CD8-positive, alpha-beta memory T cell (primary cell): ENCODE data around the gene SPEF1. TPM values are rescaled to one million over a fixed set of nuclear protein-coding genes. Genes with fewer than 3 reads are reported as not detected.

Experiments used
- CTCF ChIA-PET: fragments of 350-600 bp; sonication (Branson Sonifier 250); formaldehyde crosslinking; loops from one replicate; lab custom pipeline; 2021; ENCODE audit warnings: antibody characterized with exemption; lab: Charles Lee
- POLR2A ChIA-PET: fragments of 350-600 bp; sonication (Branson Sonifier 250); formaldehyde crosslinking; loops from one replicate; lab custom pipeline; 2021; ENCODE audit warnings: antibody characterized with exemption; lab: Charles Lee
- DNase-seq, 5 donors: peaks; one replicate each; pipeline versions ENCODE4 v3.0.0 to v3.0.0-alpha.2; 2020 to 2022; ENCODE audit warnings: mixed read lengths in 1 of 5
- H3K27ac ChIP-seq: one replicate; pipeline ENCODE4 v1.7.0; 2013; ENCODE audit warnings: low read depth, mild to moderate bottlenecking, low read length, moderate library complexity
- H3K27me3 ChIP-seq: 2 replicates; pipeline ENCODE4 v1.7.0; 2013; ENCODE audit warnings: low read length, mild to moderate bottlenecking; ENCODE audit not compliant: insufficient read depth, poor library complexity, severe bottlenecking
- H3K36me3 ChIP-seq: 2 replicates; pipeline ENCODE4 v1.7.0; 2013; ENCODE audit warnings: mild to moderate bottlenecking, low read length, moderate library complexity; ENCODE audit not compliant: insufficient read depth
- H3K4me1 ChIP-seq: 2 replicates; pipeline ENCODE4 v1.7.0; 2013; ENCODE audit warnings: mild to moderate bottlenecking, low read length, moderate library complexity; ENCODE audit not compliant: insufficient read depth
- H3K4me3 ChIP-seq: 2 replicates; pipeline ENCODE4 v1.7.0; 2013; ENCODE audit warnings: mild to moderate bottlenecking, low read length
- H3K9me3 ChIP-seq: 2 replicates; pipeline ENCODE4 v1.7.0; 2013; ENCODE audit warnings: mild to moderate bottlenecking, low read length
- H3K27ac Mint-ChIP-seq, 8 donors: one replicate each; pipeline ENCODE4 v1.8.0; 2020 to 2021; ENCODE audit warnings: mixed read lengths in 8 of 8, mild to moderate bottlenecking in 6 of 8, inconsistent platforms in 3 of 8, moderate library complexity in 3 of 8
- H3K27me3 Mint-ChIP-seq, 2 donors: one replicate each; pipeline ENCODE4 v1.8.0; 2020 to 2021; ENCODE audit warnings: mixed read lengths in 2 of 2, mild to moderate bottlenecking in 1 of 2, moderate library complexity in 1 of 2
- H3K36me3 Mint-ChIP-seq, 3 donors: one replicate each; pipeline ENCODE4 v1.8.0; 2020 to 2021; ENCODE audit warnings: mixed read lengths in 3 of 3, inconsistent platforms in 1 of 3, mild to moderate bottlenecking in 1 of 3
- H3K4me1 Mint-ChIP-seq, 3 donors: one replicate each; pipeline ENCODE4 v1.8.0; 2020 to 2021; ENCODE audit warnings: mixed read lengths in 3 of 3, inconsistent platforms in 1 of 3, mild to moderate bottlenecking in 1 of 3
- H3K4me3 Mint-ChIP-seq, 7 donors: one replicate each; pipeline ENCODE4 v1.8.0; 2020 to 2021; ENCODE audit warnings: mixed read lengths in 7 of 7, mild to moderate bottlenecking in 6 of 7, moderate library complexity in 4 of 7, inconsistent platforms in 2 of 7
- H3K9me3 Mint-ChIP-seq, 5 donors: one replicate each; pipeline ENCODE4 v1.8.0; 2020 to 2022; ENCODE audit warnings: mixed read lengths in 5 of 5, mild to moderate bottlenecking in 3 of 5, moderate library complexity in 2 of 5, inconsistent platforms in 1 of 5
- polyA plus RNA-seq: library from polyadenylated mRNA; unstranded; fragments of 300-500 nt; fragmentation: Illumina TruSeq; gene quantifications from one replicate; pipeline ENCODE4 v1.2.3, GENCODE V29; 2021
- total RNA-seq, 2 experiments: library from RNA; stranded (reverse); gene quantifications; one replicate each; pipeline ENCODE4 v1.2.3, GENCODE V29; 2021

Gene SPEF1
- total and polyA plus RNA-seq, 3 experiments from 2014 or later: 0.13 to 0.24 TPM; not detected in 1

DNA sequence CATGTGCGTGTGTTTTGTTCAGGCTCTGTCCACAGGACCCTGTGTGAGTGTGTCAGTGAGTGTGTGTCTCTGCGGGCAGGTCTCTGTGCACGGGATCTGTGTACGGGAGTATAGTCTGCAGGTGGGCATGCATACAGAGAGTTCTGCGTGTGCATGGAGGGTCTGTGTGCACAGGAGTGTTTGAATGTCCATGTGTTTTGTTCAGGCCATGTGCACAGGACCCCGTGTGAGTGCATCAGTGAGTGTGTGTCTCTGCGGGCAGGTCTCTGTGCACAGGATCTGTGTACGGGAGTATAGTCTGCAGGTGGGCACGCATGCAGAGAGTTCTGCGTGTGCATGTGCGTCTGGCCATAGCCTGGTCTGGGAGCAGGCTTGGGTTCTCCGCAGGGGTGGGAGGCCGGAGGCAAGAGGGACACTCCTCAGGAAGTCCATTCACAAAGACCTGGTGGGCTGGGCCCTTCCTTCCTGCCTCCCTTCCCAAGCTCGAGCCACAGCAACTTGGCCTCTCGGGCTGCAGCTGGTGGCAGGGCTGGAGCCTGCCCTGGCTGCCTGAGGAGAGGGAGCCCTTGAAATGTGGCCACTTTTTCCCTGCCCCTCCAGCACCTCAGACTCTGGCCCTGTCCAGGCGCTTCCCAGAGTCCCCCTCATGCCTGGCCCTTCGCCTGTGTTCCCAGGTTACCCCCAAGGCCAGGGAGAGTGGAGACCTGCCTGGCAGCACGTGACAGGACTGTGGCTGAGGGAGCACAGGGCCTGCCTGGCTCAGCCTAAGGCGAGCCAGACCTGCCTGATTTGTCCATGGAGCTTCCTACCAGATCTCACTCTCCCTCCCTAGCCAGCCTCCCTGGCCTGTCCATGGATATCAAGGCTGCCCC, 42.0 kb downstream of the SPEF1 start:
- no peaks in the 10 kb centered on the region for H3K4me1 ChIP-seq
- DNase-seq: no peak
- H3K4me3 ChIP-seq: no peak overlapping the region
- Mint-ChIP-seq H3K36me3 (no peaks in the 10 kb centered on the region), H3K9me3 (no peaks in the 10 kb centered on the region), H3K4me3 (no peak overlapping the region), H3K27me3 (peaks cover 3 to 16% of the 10 kb centered on the region in 2 donors), H3K4me1 (peaks cover 2 to 3% (median 2%) of the 10 kb centered on the region in 3 donors), H3K27ac (no peak overlapping the region)
- POLR2A ChIA-PET: no interaction called here
- H3K9me3 ChIP-seq: no peaks in the 10 kb centered on the region
- no peaks in the 10 kb centered on the region for H3K27me3 ChIP-seq
- CTCF ChIA-PET: interaction anchor here (1.2 kb wide), 1 partner anchor 12 kb away, joined by 3 read pairs; no protein-coding TSS in a partner anchor
- no peaks in the 10 kb centered on the region for H3K36me3 ChIP-seq
- no peak overlapping the region for H3K27ac ChIP-seq

DNA sequence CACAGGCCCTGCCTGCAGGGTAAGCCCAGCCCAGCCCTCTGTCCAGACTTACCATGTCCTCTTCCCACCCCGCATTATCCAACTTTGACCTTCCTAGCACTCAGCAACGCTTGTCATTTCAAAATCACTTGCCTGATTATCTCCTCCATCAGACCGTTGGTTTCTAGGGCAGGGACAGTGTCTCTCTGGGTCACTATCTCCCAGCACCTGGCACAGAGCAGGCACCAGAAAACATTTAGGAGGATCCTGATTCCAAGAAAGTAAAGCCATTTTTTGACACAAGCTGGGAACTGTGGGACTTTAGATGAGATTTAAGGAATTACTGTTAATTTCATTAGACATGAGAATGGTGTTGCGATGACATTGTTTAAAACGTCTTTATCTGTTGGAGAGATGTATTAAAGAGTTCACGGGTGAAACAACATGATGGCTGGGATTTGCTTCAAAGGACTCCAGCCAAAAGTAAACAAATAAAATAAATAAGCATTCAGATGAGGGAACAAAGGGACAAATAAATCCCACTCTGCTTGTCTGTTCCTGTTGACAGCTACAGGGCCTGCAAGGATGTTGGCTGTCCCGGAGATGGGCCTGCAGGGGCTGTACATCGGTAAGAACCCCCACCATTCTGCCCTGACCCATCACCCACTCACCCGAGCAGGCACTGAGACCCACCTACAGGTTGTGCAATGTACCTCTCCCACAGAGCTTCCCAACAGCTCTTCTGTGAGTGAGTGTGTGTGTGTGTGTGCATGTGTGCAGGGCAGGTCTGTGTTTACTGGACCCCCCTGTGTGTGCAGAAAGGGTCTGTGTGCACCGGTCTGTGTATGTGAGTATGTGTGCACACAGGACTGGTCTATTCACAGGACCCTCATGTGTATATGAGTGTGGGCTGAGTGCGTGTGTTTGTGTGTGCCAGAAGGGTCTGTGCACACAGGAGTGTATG, 42.9 kb downstream of the SPEF1 start:
- Mint-ChIP-seq H3K4me1 (no peaks in the 10 kb centered on the region), H3K9me3 (no peaks in the 10 kb centered on the region), H3K36me3 (no peaks in the 10 kb centered on the region), H3K4me3 (no peak overlapping the region), H3K27ac (no peak overlapping the region), H3K27me3 (peaks cover 8 to 14% of the 10 kb centered on the region in 2 donors)
- no peak for DNase-seq
- no peaks in the 10 kb centered on the region for H3K9me3 ChIP-seq
- ChIA-PET POLR2A (no interaction called here), CTCF (no interaction called here)
- no peaks in the 10 kb centered on the region for H3K4me1 ChIP-seq
- no peaks in the 10 kb centered on the region for H3K27me3 ChIP-seq
- no peak overlapping the region for H3K27ac ChIP-seq
- H3K36me3 ChIP-seq: no peaks in the 10 kb centered on the region
- H3K4me3 ChIP-seq: no peak overlapping the region

DNA sequence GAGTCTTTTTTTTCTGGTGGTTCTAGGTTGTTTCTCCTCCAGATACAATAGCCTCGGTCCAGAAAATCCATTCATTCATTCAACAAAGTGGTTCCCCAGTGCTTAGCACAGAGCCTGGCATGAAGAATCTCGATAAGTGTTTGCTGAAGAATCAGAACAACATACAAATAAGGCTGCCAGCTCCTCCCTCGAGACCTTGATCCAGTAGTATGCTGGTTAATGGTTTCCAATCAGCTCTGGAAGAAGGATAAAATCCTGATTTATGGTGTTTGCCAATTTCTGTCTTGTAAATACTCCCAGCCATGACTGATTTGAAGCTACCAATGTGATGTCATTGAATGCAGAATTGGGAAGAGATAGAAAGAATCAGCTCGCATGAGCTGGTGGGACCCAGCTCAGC, 45.5 kb downstream of the SPEF1 start:
- DNase-seq: no peak
- POLR2A ChIA-PET: no interaction called here

DNA sequence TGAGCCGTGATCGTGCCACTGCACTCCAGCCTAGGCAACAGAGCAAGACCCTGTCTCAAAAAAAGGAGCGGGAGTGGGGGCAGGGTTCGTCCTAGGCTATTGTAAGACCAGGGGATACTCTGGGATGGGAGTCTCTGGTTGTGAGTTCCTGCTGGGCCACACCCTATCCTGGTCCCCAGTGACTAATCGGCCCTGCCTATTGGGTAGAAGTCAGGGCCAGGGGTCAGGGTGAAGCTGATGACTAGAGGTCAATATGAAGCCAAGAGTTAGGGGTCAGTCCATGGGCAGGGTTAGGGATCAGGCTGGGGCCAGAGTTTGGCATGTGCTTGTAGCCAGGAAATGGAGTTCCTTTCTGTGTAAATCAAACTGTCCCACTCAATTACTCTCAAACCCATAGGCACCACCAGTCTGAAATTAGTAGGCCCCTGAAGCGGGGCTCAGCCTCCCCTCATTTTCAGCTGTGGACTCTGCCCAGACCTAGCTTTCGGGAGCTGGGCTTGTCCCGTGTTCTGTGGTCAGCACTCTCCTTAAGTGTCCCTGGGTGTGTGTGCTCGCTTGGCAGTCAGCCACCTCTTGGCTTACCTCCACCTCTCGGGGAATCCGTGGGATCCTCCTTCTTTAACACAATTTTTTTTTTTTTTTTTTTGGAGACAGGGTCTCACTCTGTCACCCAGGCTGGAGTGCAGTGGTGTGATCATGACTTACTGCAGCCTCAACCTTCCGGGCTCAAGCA, 47.0 kb downstream of the SPEF1 start:
- H3K27me3 Mint-ChIP-seq: peaks cover 29 to 34% of the 10 kb centered on the region in 2 donors
- H3K27me3 ChIP-seq: peaks cover 5% of the 10 kb centered on the region

More for the DNA sequence above, 45.5 kb downstream of the SPEF1 start:
- no peaks in the 10 kb centered on the region for H3K36me3 Mint-ChIP-seq
- H3K4me1 Mint-ChIP-seq: peaks cover 0 to 10% (median 0%) of the 10 kb centered on the region in 3 donors
- H3K9me3 ChIP-seq: no peaks in the 10 kb centered on the region
- CTCF ChIA-PET: interaction anchor here (1.3 kb wide), 1 partner anchor 12 kb away, joined by 3 read pairs; no protein-coding TSS in a partner anchor
- H3K4me3 ChIP-seq: no peak overlapping the region
- no peaks in the 10 kb centered on the region for H3K36me3 ChIP-seq
- H3K27ac Mint-ChIP-seq: no peak overlapping the region
- peaks cover 24 to 28% of the 10 kb centered on the region in 2 donors for H3K27me3 Mint-ChIP-seq
- no peaks in the 10 kb centered on the region for H3K4me1 ChIP-seq
- peaks cover 5% of the 10 kb centered on the region for H3K27me3 ChIP-seq
- H3K4me3 Mint-ChIP-seq: no peak overlapping the region
- H3K27ac ChIP-seq: no peak overlapping the region
- no peaks in the 10 kb centered on the region for H3K9me3 Mint-ChIP-seq

DNA sequence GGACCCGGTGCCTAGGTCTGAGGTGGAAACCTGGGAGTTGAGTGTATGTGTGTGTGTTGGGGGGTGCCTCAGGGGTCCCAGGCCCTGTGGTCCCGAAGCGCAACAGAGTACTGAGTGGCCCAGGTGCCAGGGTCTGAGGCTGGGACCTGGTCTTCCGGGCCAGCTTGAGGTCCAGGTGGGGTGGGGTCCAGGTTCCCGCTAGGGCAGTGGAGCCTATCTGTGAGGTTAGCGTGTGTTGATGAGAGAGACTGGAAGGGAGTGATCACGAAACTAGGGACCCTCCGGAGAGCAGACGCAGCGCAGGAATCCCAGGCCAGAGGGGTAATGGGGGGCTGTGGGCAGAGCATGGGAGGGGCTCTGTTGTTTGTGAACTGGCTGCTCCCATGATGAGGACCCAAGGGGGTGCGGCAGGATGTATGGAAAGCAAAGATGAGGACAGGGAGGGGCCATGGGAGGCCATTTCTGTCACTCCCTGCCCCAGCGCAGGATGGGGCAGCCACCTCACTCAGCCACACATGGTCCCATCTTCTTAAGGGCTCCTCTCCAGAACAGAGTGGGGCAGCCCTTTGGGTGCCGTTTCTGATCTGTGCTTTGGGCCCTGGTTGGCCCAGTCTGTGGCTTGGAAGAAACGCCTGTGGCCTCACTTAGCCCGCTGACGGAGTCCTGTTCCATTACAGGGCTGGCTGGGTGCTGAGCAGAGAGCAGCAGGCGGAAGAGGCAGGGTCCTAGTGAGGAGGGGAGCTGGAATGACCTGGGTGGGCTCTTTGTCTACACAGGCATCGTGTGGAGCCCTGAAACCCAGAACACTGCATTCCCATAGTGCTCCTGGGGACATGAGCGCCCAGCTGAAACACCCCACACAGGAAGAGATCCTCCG, 47.9 kb downstream of the SPEF1 start:
- no peaks in the 10 kb centered on the region for H3K36me3 Mint-ChIP-seq
- Histone ChIP-seq H3K4me1 (no peaks in the 10 kb centered on the region), H3K4me3 (no peak overlapping the region), H3K9me3 (no peaks in the 10 kb centered on the region), H3K36me3 (no peaks in the 10 kb centered on the region), H3K27me3 (peaks cover 5% of the 10 kb centered on the region), H3K27ac (no peak overlapping the region)
- peaks cover 0 to 10% (median 0%) of the 10 kb centered on the region in 3 donors for H3K4me1 Mint-ChIP-seq
- H3K4me3 Mint-ChIP-seq: no peak overlapping the region
- POLR2A ChIA-PET: no interaction called here
- CTCF ChIA-PET: no interaction called here
- no peaks in the 10 kb centered on the region for H3K9me3 Mint-ChIP-seq
- DNase-seq: peak in 1 of 5 donors; percentile 13
- H3K27me3 Mint-ChIP-seq: peaks cover 31 to 36% of the 10 kb centered on the region in 2 donors
- H3K27ac Mint-ChIP-seq: no peak overlapping the region

More for the DNA sequence above, 47.0 kb downstream of the SPEF1 start:
- Histone ChIP-seq H3K27ac (no peak overlapping the region), H3K4me1 (no peaks in the 10 kb centered on the region), H3K9me3 (no peaks in the 10 kb centered on the region), H3K4me3 (no peak overlapping the region), H3K36me3 (no peaks in the 10 kb centered on the region)
- peak in 1 of 5 donors; percentile 39 for DNase-seq
- no peak overlapping the region for H3K4me3 Mint-ChIP-seq
- H3K27ac Mint-ChIP-seq: no peak overlapping the region
- POLR2A ChIA-PET: no interaction called here
- no peaks in the 10 kb centered on the region for H3K36me3 Mint-ChIP-seq
- CTCF ChIA-PET: no interaction called here
- H3K4me1 Mint-ChIP-seq: peaks cover 0 to 10% (median 0%) of the 10 kb centered on the region in 3 donors
- H3K9me3 Mint-ChIP-seq: no peaks in the 10 kb centered on the region

DNA sequence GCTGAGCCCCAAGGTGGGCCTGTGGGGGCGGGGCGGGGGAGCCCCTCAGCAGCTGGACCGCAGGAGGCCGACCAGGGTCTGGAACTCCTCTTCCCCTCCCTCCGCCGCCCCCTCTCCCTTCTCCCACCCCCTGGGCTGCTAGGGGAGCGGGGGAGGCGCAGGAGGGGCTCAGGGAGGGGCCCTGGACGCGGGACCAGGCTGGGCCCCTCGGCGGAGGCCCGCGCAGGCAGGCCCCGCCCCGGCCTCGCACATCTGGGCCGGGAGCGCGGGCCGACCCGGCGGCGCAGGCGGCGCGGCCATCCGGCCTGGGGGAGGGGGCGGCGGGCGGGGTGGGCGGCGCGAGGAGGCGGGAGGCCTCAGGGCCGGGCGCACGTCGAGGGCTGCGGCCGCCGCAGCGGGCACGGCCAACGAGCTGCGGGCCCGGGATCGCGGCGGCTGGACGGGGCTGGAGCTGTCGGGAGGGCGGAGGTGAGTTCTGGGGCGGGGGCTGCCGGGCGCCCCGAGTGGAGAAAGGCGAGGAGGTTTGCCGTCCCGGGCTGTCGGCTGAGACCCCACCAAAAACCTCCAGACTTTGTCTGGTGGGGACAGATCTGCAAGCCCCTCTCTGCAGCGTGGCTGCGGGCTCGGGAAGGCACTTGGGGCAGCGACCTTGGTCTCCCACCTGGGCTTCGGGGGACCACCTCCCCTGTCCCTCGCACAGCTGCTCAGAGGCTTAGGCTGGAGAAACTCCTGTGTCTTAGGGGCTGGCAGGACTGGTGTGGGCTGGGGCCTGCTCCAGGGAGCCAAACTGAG, 48.7 kb downstream of the SPEF1 start, which contains the start of gene HSPA12B:
Gene HSPA12B (plus strand): TSS at position 359 of the 792 bp plus-strand sequence. CDS start 5,990 bp downstream, outside the sequence.
- CTCF ChIA-PET: no interaction called here
- no peak within 1 kb of the TSS for H3K27ac ChIP-seq

More for the DNA sequence above, 48.7 kb downstream of the SPEF1 start, which contains the start of gene HSPA12B:
- H3K4me3 ChIP-seq: no peak within 1 kb of the TSS
- H3K9me3 Mint-ChIP-seq: no peaks in the 10 kb centered on the region
- H3K4me1 Mint-ChIP-seq: peaks cover 0 to 10% (median 0%) of the 10 kb centered on the region in 3 donors
- peak within 1 kb of the TSS in 2 of 7 donors; percentile 15 to 19 for H3K4me3 Mint-ChIP-seq
- POLR2A ChIA-PET: no interaction called here
- H3K36me3 Mint-ChIP-seq: no peaks in the 10 kb centered on the region
- peaks cover 5% of the 10 kb centered on the region for H3K27me3 ChIP-seq
- no peak within 1 kb of the TSS for H3K27ac Mint-ChIP-seq
- H3K4me1 ChIP-seq: no peaks in the 10 kb centered on the region
- peaks cover 39 to 45% of the 10 kb centered on the region in 2 donors for H3K27me3 Mint-ChIP-seq
- no peaks in the 10 kb centered on the region for H3K36me3 ChIP-seq
- DNase-seq: peak in 1 of 5 donors; percentile 37
- no peaks in the 10 kb centered on the region for H3K9me3 ChIP-seq
